ENCODE measurements around the gene PEX14. TPM values are rescaled to one million over a fixed set of nuclear protein-coding genes. Genes with fewer than 3 reads are reported as not detected.

The PEX14 gene
- total RNA-seq, 4 donors from 2014 or later, result 14.6 to 19.0 (median 17.6) TPM

DNA sequence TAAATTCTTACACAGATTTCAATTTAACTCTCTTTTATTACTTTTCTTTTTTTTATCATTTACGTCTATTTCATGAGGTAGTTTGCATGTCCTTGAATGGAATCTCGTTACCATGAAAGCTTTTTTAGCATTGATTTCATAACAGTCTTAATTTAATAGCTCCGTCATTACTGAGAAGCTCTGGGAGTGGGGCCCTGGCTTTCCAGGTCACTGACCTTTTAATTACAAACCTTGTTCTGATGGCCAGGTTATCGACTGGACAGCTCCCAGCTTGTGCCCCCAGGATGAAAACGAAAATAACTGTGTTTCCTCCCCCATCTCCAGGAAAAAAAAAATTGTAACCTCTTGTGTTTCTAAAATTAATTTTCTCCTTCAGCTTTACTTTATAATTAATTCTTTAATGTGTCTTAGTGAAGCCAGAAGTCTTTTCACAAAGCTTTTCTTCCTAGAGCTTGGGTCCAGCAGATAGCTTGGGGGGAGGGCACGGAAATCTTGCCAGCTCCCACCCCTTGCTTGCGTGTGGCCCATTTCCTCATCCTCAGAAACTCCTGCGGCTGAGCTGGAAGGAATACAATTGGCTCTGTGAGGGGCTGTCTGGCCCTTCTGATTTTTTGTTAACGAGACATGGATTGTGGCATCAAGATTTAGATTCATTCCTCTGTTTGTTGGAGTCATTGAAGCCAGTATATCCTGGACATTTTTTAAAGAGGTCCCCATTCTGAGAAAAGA lies 65.7 kb downstream of the PEX14 start:
- peaks cover 3% of the 10 kb centered on the region for H3K4me1 ChIP-seq
- DNase-seq (ENCODE audit: low spot score in 2 of 2), result no peak
- H3K36me3 ChIP-seq, result peaks cover 30% of the 10 kb centered on the region
- H3K27ac ChIP-seq, result no peak overlapping the region
- no peaks in the 10 kb centered on the region for H3K27me3 ChIP-seq
- TF ChIP-seq, protein P1, sequence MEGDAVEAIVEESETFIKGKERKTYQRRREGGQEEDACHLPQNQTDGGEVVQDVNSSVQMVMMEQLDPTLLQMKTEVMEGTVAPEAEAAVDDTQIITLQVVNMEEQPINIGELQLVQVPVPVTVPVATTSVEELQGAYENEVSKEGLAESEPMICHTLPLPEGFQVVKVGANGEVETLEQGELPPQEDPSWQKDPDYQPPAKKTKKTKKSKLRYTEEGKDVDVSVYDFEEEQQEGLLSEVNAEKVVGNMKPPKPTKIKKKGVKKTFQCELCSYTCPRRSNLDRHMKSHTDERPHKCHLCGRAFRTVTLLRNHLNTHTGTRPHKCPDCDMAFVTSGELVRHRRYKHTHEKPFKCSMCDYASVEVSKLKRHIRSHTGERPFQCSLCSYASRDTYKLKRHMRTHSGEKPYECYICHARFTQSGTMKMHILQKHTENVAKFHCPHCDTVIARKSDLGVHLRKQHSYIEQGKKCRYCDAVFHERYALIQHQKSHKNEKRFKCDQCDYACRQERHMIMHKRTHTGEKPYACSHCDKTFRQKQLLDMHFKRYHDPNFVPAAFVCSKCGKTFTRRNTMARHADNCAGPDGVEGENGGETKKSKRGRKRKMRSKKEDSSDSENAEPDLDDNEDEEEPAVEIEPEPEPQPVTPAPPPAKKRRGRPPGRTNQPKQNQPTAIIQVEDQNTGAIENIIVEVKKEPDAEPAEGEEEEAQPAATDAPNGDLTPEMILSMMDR (IDR thresholded peaks at IDR 0.05), result no peak
- TF ChIP-seq POLR2AphosphoS5 (IDR thresholded peaks at IDR 0.05) (no peak), EP300 (IDR thresholded peaks at IDR 0.05) (no peak), POLR2A (IDR thresholded peaks at IDR 0.05) (no peak)
- H3K9me3 ChIP-seq, result no peaks in the 10 kb centered on the region
- WGBS, result 60% methylated on average over 9 of the region's 9 CpGs
- H3K4me3 ChIP-seq, result no peak overlapping the region

DNA sequence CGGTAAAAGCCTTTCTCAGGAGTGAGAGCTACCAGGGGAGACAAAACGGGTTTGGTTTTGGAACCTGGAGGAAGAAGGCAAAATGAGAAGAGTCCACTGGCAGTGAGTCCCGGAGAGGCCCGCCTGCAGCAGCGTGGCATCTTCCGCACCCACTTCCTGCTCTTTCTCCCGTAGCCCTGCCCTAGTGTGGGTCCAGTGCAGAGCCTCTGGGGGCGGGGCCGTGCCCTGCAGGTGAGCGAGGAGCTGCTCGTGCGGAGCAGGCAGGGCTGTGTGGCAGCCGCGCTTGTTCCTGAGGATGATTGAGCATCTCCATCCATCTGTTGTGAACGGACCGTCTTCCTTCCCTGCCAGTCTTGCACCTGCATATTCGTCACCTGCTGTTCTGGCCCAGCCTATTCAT lies 66.5 kb downstream of the PEX14 start:
- Histone ChIP-seq H3K4me1 (peaks cover 3% of the 10 kb centered on the region), H3K4me3 (no peak overlapping the region), H3K27me3 (no peaks in the 10 kb centered on the region), H3K36me3 (peaks cover 26% of the 10 kb centered on the region), H3K9me3 (no peaks in the 10 kb centered on the region), H3K27ac (no peak overlapping the region)
- DNase-seq (ENCODE audit: low spot score in 2 of 2), result no peak
- 88% methylated on average over 17 of the region's 17 CpGs for WGBS
- TF ChIP-seq, protein P1 (IDR thresholded peaks at IDR 0.05), result no peak

DNA sequence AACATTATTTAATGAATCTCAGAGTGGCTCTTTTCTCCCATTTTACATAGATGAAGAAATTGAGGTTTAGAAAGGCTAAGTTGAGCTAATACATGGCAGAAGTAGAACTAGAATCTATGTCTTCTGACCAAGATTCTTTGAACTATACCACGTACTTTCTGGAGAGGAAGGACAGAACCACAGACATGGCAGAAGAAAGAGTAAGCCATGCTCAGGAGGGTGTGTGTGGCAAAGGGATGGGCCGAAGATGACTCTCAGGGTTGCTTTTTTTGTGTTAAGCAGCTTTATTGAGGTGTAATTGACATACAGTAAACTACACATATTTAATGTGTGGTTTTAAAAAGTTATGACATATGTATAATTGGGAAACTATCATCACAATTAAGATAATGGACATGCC lies 69.5 kb downstream of the PEX14 start:
- Histone ChIP-seq H3K9me3 (no peaks in the 10 kb centered on the region), H3K4me1 (peaks cover 3% of the 10 kb centered on the region), H3K27ac (no peak overlapping the region), H3K36me3 (peaks cover 8% of the 10 kb centered on the region), H3K4me3 (no peak overlapping the region), H3K27me3 (no peaks in the 10 kb centered on the region)
- 50% methylated on average over 2 of the region's 2 CpGs for WGBS
- DNase-seq (ENCODE audit: low spot score in 2 of 2), result no peak
- TF ChIP-seq, protein P1 (IDR thresholded peaks at IDR 0.05), result no peak
- no peak for TF ChIP-seq POLR2AphosphoS5 (IDR thresholded peaks at IDR 0.05)
- TF ChIP-seq POLR2A (IDR thresholded peaks at IDR 0.05), result no peak
- TF ChIP-seq EP300 (IDR thresholded peaks at IDR 0.05), result no peak

GRCh38 chr1:10546896-10547295 lies 72.1 kb downstream of the PEX14 start:
- no peak for DNase-seq (ENCODE audit: low spot score in 2 of 2)
- H3K36me3 ChIP-seq, result peaks cover under 1% of the 10 kb centered on the region
- H3K27me3 ChIP-seq, result no peaks in the 10 kb centered on the region
- no peak overlapping the region for H3K27ac ChIP-seq
- TF ChIP-seq, protein P1 (IDR thresholded peaks at IDR 0.05), result no peak
- TF ChIP-seq POLR2A (IDR thresholded peaks at IDR 0.05) (no peak), EP300 (IDR thresholded peaks at IDR 0.05) (no peak), POLR2AphosphoS5 (IDR thresholded peaks at IDR 0.05) (no peak)
- WGBS, result 50% methylated on average over 1 of the region's 1 CpG
- no peak overlapping the region for H3K4me3 ChIP-seq
- no peaks in the 10 kb centered on the region for H3K4me1 ChIP-seq
- H3K9me3 ChIP-seq, result no peaks in the 10 kb centered on the region

DNA sequence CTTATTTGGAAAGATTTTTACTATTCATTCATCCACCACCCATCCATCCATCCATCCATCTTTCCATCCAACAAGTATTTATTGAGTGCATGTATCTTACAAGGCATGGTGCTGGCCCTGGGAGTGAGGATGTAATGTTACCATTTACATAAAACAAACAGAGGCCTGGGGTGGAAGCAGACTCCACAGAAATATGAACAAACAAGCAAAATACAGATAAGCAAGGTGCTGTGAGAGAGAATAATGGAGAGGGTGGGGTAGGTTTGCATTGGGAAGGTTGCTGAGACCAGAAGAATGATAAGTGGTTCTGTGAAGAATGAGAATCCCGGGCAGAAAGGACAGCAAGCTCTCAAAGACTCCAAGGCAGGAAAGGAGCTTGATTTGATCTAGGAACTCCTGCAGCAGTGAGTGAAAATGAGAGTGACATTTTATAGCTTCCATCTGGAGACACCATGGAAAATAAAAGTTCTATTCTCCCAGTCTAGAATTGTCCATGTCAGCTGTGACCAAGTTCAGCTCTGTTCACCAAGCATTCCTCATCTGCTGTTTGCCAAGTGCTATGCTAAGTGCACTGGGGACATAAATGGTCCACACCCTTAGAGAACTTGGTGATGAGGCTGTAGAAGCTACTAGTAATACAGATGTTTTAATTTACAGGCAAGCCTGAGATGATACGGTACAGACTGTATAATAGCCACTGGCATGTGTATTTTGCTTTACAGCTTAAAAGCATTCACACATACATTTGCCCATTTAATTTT lies 75.3 kb downstream of the PEX14 start:
- Histone ChIP-seq H3K4me3 (no peak overlapping the region), H3K36me3 (no peaks in the 10 kb centered on the region), H3K9me3 (no peaks in the 10 kb centered on the region), H3K4me1 (no peaks in the 10 kb centered on the region), H3K27me3 (no peaks in the 10 kb centered on the region), H3K27ac (no peak overlapping the region)
- 62% methylated on average over 2 of the region's 2 CpGs for WGBS
- TF ChIP-seq, protein P1 (IDR thresholded peaks at IDR 0.05), result no peak
- TF ChIP-seq POLR2AphosphoS5 (IDR thresholded peaks at IDR 0.05) (no peak), POLR2A (IDR thresholded peaks at IDR 0.05) (no peak), EP300 (IDR thresholded peaks at IDR 0.05) (no peak)
- no peak for DNase-seq (ENCODE audit: low spot score in 2 of 2)
